HuH-7 (cell line): ENCODE results near the gene ANKIB1.

ENCODE experiments used
- DNase-seq: peaks from one replicate; pipeline ENCODE4 v3.0.0; 2011; ENCODE audit warnings: low spot score

Gene ANKIB1

GRCh38 chr7:92447345-92448204 lies 201.8 kb downstream of the ANKIB1 start, which contains the start of gene GATAD1:
GATAD1 (plus strand) TSS chr7:92447482; CDS start chr7:92447730, 248 bp downstream.
- DNase-seq: peak; percentile 86

- no peak for DNase-seq
Observed at GRCh38 chr7:92448205-92448747, 202.5 kb downstream of the ANKIB1 start.
